Panc1 (cell line): ENCODE results near the gene NPHP4.

Source experiments
- CTCF ChIP-seq: fragments of 450-650 bp; IDR thresholded peaks from 2 replicates; pipeline ENCODE4 v1.5.1; 2017; ENCODE audit warnings: mild to moderate bottlenecking
- POLR2AphosphoS5 ChIP-seq: IDR thresholded peaks from 2 replicates; pipeline ENCODE4 v1.6.1; 2012; ENCODE audit warnings: mild to moderate bottlenecking, low read depth, low read length, moderate library complexity
- REST ChIP-seq, 2 experiments: IDR thresholded peaks; 2 replicates each; pipeline ENCODE4 v1.6.1; 2011 to 2012; ENCODE audit warnings: low read depth in 2 of 2, control low read depth in 1 of 2, low read length in 1 of 2, mild to moderate bottlenecking in 1 of 2, moderate library complexity in 1 of 2; ENCODE audit not compliant: insufficient read depth in 1 of 2
- SIN3A ChIP-seq: IDR thresholded peaks from 2 replicates; pipeline ENCODE4 v1.6.1; 2012; ENCODE audit warnings: low read depth, mild to moderate bottlenecking, low read length, moderate library complexity, borderline replicate concordance; ENCODE audit not compliant: insufficient read depth

- TF ChIP-seq CTCF (no peak), POLR2AphosphoS5 (no peak), SIN3A (no peak), REST (IDR thresholded peaks at IDR 0.05; ENCODE audit: insufficient read depth in 1 of 2, low read depth in 2 of 2, low read length in 1 of 2) (no peak)
Observed at GRCh38 chr1:5815211-5815610, 177.0 kb downstream of the NPHP4 start.
